ENCODE measurements around the gene DNM3.

Gene DNM3

GRCh38 chr1:171931752-171932151 lies 90.5 kb downstream of the DNM3 start:
- no peak for DNase-seq

- no peak for DNase-seq
These were observed 93.4 kb downstream of the DNM3 start for GRCh38 chr1:171934664-171935063.

- no peak for DNase-seq
These were observed 93.8 kb downstream of the DNM3 start for GRCh38 chr1:171935086-171935485.

- peak; percentile 9 for DNase-seq
These were observed 94.4 kb downstream of the DNM3 start for GRCh38 chr1:171935664-171936063.

- DNase-seq = no peak
These were observed 96.6 kb downstream of the DNM3 start for GRCh38 chr1:171937938-171938337.

- DNase-seq = no peak
These were observed 98.4 kb downstream of the DNM3 start for GRCh38 chr1:171939740-171940139.

- DNase-seq = no peak
These were observed 99.1 kb downstream of the DNM3 start for GRCh38 chr1:171940368-171940767.

- no peak for DNase-seq
These were observed 100.6 kb downstream of the DNM3 start for GRCh38 chr1:171941920-171942319.

- no peak for DNase-seq
These were observed 102.8 kb downstream of the DNM3 start for GRCh38 chr1:171943973-171944561.

- no peak for DNase-seq
These were observed 107.2 kb downstream of the DNM3 start for GRCh38 chr1:171948511-171948910.

GRCh38 chr1:171949316-171949715 lies 108.0 kb downstream of the DNM3 start:
- DNase-seq = no peak

GRCh38 chr1:171953835-171954234 lies 112.5 kb downstream of the DNM3 start:
- DNase-seq = peak; percentile 21

GRCh38 chr1:171954361-171954760 lies 113.1 kb downstream of the DNM3 start:
- no peak for DNase-seq

GRCh38 chr1:171961861-171962260 lies 120.6 kb downstream of the DNM3 start:
- DNase-seq = no peak

- DNase-seq = no peak
These were observed 122.5 kb downstream of the DNM3 start for GRCh38 chr1:171963762-171964161.

- DNase-seq = no peak
These were observed 124.5 kb downstream of the DNM3 start for GRCh38 chr1:171965777-171966176.

- DNase-seq = no peak
These were observed 125.3 kb downstream of the DNM3 start for GRCh38 chr1:171966426-171967220.

- no peak for DNase-seq
These were observed 127.9 kb downstream of the DNM3 start for GRCh38 chr1:171969226-171969625.

GRCh38 chr1:171969813-171970212 lies 128.5 kb downstream of the DNM3 start:
- no peak for DNase-seq

GRCh38 chr1:171972846-171973245 lies 131.5 kb downstream of the DNM3 start:
- no peak for DNase-seq

- no peak for DNase-seq
These were observed 132.1 kb downstream of the DNM3 start for GRCh38 chr1:171973421-171973820.

- no peak for DNase-seq
These were observed 140.0 kb downstream of the DNM3 start for GRCh38 chr1:171981303-171981702.

- DNase-seq = peak; percentile 8
These were observed 142.3 kb downstream of the DNM3 start for GRCh38 chr1:171983584-171983983.

GRCh38 chr1:171984262-171984661 lies 143.0 kb downstream of the DNM3 start:
- no peak for DNase-seq

All from NCI-H69 (cell line).